GM06990 (cell line): Measurements from ENCODE around the gene MAP3K7CL.

Experiments used
- DNase-seq: peaks from one replicate; pipeline ENCODE4 v3.0.0-alpha.2; 2011; ENCODE audit not compliant: insufficient read length; ENCODE audit errors: extremely low read depth
- H3K27me3 ChIP-seq: replicated peaks from 2 replicates; pipeline ENCODE4 v1.6.0; 2011; ENCODE audit warnings: low read length; ENCODE audit not compliant: control insufficient read depth, insufficient read depth
- H3K36me3 ChIP-seq: 2 replicates; pipeline ENCODE4 v1.5.1; 2011; ENCODE audit warnings: low read length; ENCODE audit not compliant: control insufficient read depth, insufficient read depth
- H3K4me3 ChIP-seq: replicated peaks from 2 replicates; pipeline ENCODE4 v1.5.1; 2011; ENCODE audit warnings: low read depth, mild to moderate bottlenecking, control low read depth, low read length
- TF ChIP-seq, protein P1 (sequence below): IDR thresholded peaks from 2 replicates; pipeline ENCODE4 v1.5.1; 2011; ENCODE audit warnings: low read length, control low read depth, mild to moderate bottlenecking, inconsistent platforms; ENCODE audit not compliant: insufficient read depth, poor library complexity, severe bottlenecking

The MAP3K7CL gene

DNA sequence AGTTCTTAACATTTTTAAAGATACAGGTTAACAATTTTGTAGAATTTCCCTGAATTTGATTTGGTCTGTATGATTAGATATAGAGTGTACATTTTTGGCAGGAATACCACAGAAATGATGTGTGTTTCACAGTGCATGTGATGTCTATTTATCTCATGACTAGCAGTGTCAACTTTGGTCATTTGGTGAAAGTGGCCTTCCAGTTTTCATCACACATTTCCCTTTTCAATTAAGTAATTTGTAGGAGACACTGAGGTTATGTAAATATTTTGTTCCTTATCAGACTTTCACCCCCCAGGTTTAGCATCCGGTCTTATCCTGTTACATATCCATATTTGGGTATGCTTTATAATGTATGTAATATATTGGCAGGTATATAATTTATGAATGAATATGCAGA, 41.8 kb downstream of the MAP3K7CL start:
- Histone ChIP-seq H3K36me3 (no peaks in the 10 kb centered on the region; the same call in 1 of the 2 replicates), H3K27me3 (no peaks in the 10 kb centered on the region), H3K4me3 (no peak overlapping the region)
- DNase-seq: no peak
- TF ChIP-seq, protein P1, sequence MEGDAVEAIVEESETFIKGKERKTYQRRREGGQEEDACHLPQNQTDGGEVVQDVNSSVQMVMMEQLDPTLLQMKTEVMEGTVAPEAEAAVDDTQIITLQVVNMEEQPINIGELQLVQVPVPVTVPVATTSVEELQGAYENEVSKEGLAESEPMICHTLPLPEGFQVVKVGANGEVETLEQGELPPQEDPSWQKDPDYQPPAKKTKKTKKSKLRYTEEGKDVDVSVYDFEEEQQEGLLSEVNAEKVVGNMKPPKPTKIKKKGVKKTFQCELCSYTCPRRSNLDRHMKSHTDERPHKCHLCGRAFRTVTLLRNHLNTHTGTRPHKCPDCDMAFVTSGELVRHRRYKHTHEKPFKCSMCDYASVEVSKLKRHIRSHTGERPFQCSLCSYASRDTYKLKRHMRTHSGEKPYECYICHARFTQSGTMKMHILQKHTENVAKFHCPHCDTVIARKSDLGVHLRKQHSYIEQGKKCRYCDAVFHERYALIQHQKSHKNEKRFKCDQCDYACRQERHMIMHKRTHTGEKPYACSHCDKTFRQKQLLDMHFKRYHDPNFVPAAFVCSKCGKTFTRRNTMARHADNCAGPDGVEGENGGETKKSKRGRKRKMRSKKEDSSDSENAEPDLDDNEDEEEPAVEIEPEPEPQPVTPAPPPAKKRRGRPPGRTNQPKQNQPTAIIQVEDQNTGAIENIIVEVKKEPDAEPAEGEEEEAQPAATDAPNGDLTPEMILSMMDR: no peak

DNA sequence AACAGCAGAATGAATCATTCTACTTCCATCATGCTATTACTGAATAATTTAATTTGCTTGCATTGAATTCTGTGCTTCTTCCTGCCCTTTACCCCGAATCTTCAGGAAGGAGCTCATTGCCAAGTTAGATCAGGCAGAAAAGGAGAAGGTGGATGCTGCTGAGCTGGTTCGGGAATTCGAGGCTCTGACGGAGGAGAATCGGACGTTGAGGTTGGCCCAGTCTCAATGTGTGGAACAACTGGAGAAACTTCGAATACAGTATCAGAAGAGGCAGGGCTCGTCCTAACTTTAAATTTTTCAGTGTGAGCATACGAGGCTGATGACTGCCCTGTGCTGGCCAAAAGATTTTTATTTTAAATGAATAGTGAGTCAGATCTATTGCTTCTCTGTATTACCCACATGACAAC, 44.2 kb downstream of the MAP3K7CL start:
- TF ChIP-seq, protein P1: no peak
- Histone ChIP-seq H3K27me3 (no peaks in the 10 kb centered on the region), H3K36me3 (no peaks in the 10 kb centered on the region; the same call in 1 of the 2 replicates), H3K4me3 (no peak overlapping the region)
- DNase-seq: no peak

DNA sequence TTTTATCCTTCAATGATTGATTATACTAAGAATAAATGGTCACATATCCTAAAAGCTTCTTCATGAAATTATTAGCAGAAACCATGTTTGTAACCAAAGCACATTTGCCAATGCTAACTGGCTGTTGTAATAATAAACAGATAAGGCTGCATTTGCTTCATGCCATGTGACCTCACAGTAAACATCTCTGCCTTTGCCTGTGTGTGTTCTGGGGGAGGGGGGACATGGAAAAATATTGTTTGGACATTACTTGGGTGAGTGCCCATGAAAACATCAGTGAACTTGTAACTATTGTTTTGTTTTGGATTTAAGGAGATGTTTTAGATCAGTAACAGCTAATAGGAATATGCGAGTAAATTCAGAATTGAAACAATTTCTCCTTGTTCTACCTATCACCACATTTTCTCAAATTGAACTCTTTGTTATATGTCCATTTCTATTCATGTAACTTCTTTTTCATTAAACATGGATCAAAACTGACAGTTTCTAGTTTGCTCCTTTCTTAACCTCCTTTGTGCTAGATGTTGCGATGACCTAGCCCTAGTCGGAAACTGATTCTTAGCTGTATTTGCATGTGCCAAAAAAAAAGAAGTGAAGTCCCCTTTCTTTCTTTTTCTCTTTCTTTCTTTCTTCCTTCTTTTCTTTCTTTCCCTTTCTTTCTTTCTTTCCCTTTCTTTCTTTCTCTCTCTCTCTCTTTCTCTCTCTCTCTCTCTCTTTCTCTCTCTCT, 45.1 kb downstream of the MAP3K7CL start:
- TF ChIP-seq, protein P1: no peak
- Histone ChIP-seq H3K36me3 (no peaks in the 10 kb centered on the region; the same call in 1 of the 2 replicates), H3K27me3 (no peaks in the 10 kb centered on the region), H3K4me3 (no peak overlapping the region)
- DNase-seq: no peak

DNA sequence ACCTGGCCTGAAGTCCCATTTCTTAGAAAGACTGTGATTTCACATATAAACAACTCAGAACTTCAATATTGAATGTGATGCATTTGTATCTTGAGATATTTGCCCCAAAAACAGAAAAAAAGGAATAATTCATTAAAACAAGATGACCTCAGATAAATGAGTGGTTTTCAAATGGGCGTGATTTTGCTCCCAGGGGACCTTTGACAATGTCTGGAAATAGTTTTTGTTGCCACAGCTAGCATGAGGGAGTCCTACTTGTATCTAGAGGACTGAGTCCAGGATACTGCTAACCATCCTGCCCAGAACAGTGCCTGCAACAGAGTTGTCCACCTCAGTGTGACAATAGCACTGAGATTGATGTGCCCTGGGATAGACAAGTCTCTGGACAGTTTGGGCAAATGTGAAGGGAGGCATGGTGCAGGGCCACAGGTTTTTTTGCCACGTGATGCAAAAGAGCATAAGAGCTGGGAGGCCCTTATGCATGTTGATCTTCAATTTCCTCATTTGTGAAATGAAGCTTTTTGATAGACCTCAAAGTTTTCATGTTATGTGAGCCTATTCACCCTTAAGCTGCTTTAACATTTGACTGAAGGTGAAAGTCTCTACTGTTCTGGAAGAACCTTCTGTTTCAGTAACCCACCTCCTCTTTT, 46.2 kb downstream of the MAP3K7CL start:
- H3K4me3 ChIP-seq: no peak overlapping the region
- H3K36me3 ChIP-seq: no peaks in the 10 kb centered on the region
- no peak for DNase-seq
- TF ChIP-seq, protein P1: no peak
- no peaks in the 10 kb centered on the region for H3K27me3 ChIP-seq

DNA sequence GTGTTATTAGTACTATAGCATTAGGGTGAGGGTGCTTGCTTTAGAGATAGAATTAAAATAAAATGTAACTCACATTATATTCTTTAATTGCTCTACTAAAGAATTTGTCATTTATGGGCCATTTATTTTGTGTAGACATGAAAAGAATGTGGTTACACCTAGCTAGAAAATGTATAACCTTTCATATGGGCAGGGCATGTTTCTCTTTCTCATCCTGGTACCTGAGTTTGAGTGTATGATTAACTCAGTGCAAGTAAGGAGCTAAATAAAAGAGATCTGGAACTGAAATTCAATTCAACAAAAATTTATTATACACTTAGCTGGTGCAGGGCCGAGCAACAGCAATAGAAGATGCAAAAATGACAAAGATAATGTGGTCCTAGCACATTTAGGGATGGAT, 47.4 kb downstream of the MAP3K7CL start:
- H3K36me3 ChIP-seq: no peaks in the 10 kb centered on the region
- TF ChIP-seq, protein P1: no peak
- DNase-seq: no peak
- H3K27me3 ChIP-seq: no peaks in the 10 kb centered on the region
- no peak overlapping the region for H3K4me3 ChIP-seq
